Gastroesophageal sphincter (tissue), 3 donors: ENCODE measurements around the gene PLOD2.

Experiments
- EP300 ChIP-seq: sonication (generic); formaldehyde crosslinking; IDR thresholded peaks from one replicate; pipeline ENCODE4 v1.6.1; 2017; ENCODE audit warnings: antibody characterized with exemption, mild to moderate bottlenecking
- TF ChIP-seq, protein P1 (sequence below), 4 experiments: fragments of 200-600 bp in 2 of 4; fragments of 450-650 bp in 2 of 4; sonication (generic) in 1 of 4; IDR thresholded peaks; one replicate each; pipeline ENCODE4 v1.5.1; 2017 to 2019; ENCODE audit warnings: antibody characterized with exemption in 4 of 4, mild to moderate bottlenecking in 2 of 4, moderate library complexity in 2 of 4

DNA sequence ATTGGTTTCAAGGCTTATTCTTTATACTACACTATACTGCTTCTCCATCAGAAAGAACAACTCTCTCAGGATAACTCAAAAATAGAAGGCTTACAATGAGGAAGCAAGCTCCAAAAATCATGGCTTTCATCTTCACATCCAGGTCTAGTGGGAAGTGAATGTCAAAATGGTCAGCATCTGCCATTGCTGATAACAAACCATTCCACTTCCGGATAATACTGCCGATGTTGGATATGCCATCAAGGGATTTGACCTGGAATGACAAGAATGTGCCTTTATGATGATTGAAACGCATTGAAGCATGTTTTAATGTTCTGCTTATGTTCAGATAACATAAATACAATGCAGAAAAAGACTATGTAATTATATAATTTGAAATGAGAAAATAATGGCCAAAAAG, 34.0 kb upstream of the PLOD2 start:
- TF ChIP-seq, protein P1, sequence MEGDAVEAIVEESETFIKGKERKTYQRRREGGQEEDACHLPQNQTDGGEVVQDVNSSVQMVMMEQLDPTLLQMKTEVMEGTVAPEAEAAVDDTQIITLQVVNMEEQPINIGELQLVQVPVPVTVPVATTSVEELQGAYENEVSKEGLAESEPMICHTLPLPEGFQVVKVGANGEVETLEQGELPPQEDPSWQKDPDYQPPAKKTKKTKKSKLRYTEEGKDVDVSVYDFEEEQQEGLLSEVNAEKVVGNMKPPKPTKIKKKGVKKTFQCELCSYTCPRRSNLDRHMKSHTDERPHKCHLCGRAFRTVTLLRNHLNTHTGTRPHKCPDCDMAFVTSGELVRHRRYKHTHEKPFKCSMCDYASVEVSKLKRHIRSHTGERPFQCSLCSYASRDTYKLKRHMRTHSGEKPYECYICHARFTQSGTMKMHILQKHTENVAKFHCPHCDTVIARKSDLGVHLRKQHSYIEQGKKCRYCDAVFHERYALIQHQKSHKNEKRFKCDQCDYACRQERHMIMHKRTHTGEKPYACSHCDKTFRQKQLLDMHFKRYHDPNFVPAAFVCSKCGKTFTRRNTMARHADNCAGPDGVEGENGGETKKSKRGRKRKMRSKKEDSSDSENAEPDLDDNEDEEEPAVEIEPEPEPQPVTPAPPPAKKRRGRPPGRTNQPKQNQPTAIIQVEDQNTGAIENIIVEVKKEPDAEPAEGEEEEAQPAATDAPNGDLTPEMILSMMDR (IDR thresholded peaks at IDR 0.05) = no peak
- no peak for TF ChIP-seq EP300
